Adrenal gland (tissue), 12 donors: ENCODE data around the gene SNU13. TPM values are rescaled to one million over a fixed set of nuclear protein-coding genes. Genes with fewer than 3 reads are reported as not detected.

ENCODE experiments used
- DNase-seq, 7 donors: peaks; one replicate each; pipeline ENCODE4 v3.0.0-alpha.2; 2019 to 2020
- H3K27ac ChIP-seq, 5 donors: fragments of 200-600 bp; sonication (generic) in 4 of 5; 1 replicate in 3 of 5; 2 replicates in 2 of 5; pipeline versions ENCODE4 v1.5.1 to v1.8.0; 2016 to 2020; ENCODE audit warnings: mild to moderate bottlenecking in 1 of 5
- H3K27me3 ChIP-seq: fragments of 200-600 bp; 2 replicates; pipeline ENCODE4 v1.8.0; 2021
- H3K36me3 ChIP-seq, 2 donors: fragments of 200-600 bp; replicated peaks in 1 of 2; 1 replicate in 1 of 2; 2 replicates in 1 of 2; pipeline versions ENCODE4 v1.5.1 to v1.8.0; 2018 to 2022
- H3K4me1 ChIP-seq, 2 donors: fragments of 200-600 bp; replicated peaks in 1 of 2; 1 replicate in 1 of 2; 2 replicates in 1 of 2; pipeline versions ENCODE4 v1.5.1 to v1.8.0; 2018 to 2021
- H3K4me3 ChIP-seq, 4 donors: fragments of 200-600 bp; sonication (generic) in 3 of 4; one replicate each; pipeline ENCODE4 v1.5.1; 2016 to 2018
- H3K9me3 ChIP-seq, 3 donors: fragments of 200-600 bp; sonication (generic) in 1 of 3; replicated peaks in 1 of 3; 1 replicate in 2 of 3; 2 replicates in 1 of 3; pipeline versions ENCODE4 v1.5.1 to v1.8.0; 2016 to 2021
- POLR2A ChIP-seq, 2 donors: fragments of 450-650 bp; IDR thresholded peaks; one replicate each; pipeline ENCODE4 v1.6.1; 2017; ENCODE audit warnings: antibody characterized with exemption in 2 of 2, mild to moderate bottlenecking in 2 of 2, moderate library complexity in 1 of 2
- WGBS, 4 donors: extraction: QIAGEN DNeasy Blood & Tissue Kit in 2 of 4; methylation state at CpG; one replicate each; pipeline versions ENCODE4 v1.1.5 to v1.1.7; 2013 to 2017; 5-methylcytosine and 5-hydroxymethylcytosine counted together
- intact Hi-C, 2 donors: fragments of 100-400 bp; cut with DNase I; formaldehyde crosslinking; loops; one replicate each; pipeline versions ENCODE4 v1.14.1 to v1.15.0; 2022 to 2023
- polyA plus RNA-seq, 3 donors: library from polyadenylated mRNA; stranded (reverse); fragments of 200-250 nt in 2 of 3; fragments of 350-450 nt in 1 of 3; fragmentation: Illumina TruSeq in 1 of 3; extraction: RNeasy Lipid Tissue Mini Kit (QIAGEN cat#74804) in 1 of 3; gene quantifications; one replicate each; pipeline ENCODE4 v1.2.3, GENCODE V29; 2013 to 2014
- total RNA-seq, 9 donors: library from RNA; depleted of rRNA in 4 of 9; stranded (reverse); fragments of >200 nt in 4 of 9; fragments of 120-200 nt in 1 of 9; fragmentation: NEBNext Ultra II Directional in 1 of 9; extraction: Animal tissue kit (Norgen Biotek cat#: 25700) in 1 of 9; gene quantifications; one replicate each; pipeline versions ENCODE4 v1.1.0 to v1.2.4, GENCODE V29; 2013 to 2023
- TF ChIP-seq, protein P1 (sequence below), 6 experiments: fragments of 450-650 bp in 4 of 6; fragments of 200-600 bp in 2 of 6; sonication (generic) in 1 of 6; IDR thresholded peaks; 1 replicate in 5 of 6; 2 replicates in 1 of 6; pipeline versions ENCODE4 v1.5.1 to v1.8.0; 2016 to 2021; ENCODE audit warnings: antibody characterized with exemption in 6 of 6, mild to moderate bottlenecking in 2 of 6, moderate library complexity in 1 of 6
- donor health status: healthy with polysubstance abuse.
- donor health status: Bipolar disorder and iron deficiency.
- donor health status: DM: yes; HTN: yes; CAD: no.
- donor health status: DM: no; HTN: no; CAD: no.
- donor health status: DM: no; HTN: no; CAD: no.
- donor health status: DM: yes; HTN: yes; CAD: no.

SNU13 gene
- total and polyA plus RNA-seq, 12 donors: 107 to 446 (median 166) TPM

- intact Hi-C loops: no loop called here
- Histone ChIP-seq H3K9me3 (no peaks in the 10 kb centered on the region), H3K4me1 (peaks cover 12 to 16% of the 10 kb centered on the region in 2 donors), H3K4me3 (no peak overlapping the region), H3K36me3 (peaks cover 0 to 93% of the 10 kb centered on the region in 2 donors), H3K27me3 (no peaks in the 10 kb centered on the region), H3K27ac (peak overlapping the region in 4 of 5 donors; percentile 9 to 88 (median 50))
- DNase-seq: peak in 1 of 7 donors; percentile 54
- WGBS, 4 donors: 47 to 70% (median 60%) methylated on average over 1 of the region's 1 CpG
- no peak for TF ChIP-seq POLR2A (IDR thresholded peaks at IDR 0.05)
- TF ChIP-seq, protein P1, sequence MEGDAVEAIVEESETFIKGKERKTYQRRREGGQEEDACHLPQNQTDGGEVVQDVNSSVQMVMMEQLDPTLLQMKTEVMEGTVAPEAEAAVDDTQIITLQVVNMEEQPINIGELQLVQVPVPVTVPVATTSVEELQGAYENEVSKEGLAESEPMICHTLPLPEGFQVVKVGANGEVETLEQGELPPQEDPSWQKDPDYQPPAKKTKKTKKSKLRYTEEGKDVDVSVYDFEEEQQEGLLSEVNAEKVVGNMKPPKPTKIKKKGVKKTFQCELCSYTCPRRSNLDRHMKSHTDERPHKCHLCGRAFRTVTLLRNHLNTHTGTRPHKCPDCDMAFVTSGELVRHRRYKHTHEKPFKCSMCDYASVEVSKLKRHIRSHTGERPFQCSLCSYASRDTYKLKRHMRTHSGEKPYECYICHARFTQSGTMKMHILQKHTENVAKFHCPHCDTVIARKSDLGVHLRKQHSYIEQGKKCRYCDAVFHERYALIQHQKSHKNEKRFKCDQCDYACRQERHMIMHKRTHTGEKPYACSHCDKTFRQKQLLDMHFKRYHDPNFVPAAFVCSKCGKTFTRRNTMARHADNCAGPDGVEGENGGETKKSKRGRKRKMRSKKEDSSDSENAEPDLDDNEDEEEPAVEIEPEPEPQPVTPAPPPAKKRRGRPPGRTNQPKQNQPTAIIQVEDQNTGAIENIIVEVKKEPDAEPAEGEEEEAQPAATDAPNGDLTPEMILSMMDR (IDR thresholded peaks at IDR 0.05): no peak
Observed at GRCh38 chr22:41659941-41660340, 28.7 kb downstream of the SNU13 start.

GRCh38 chr22:41658869-41659268 is 29.8 kb downstream of the SNU13 start:
- WGBS, 4 donors: 92 to 96% (median 93%) methylated on average over 17 of the region's 17 CpGs
- Histone ChIP-seq H3K27ac (no peak overlapping the region), H3K9me3 (no peaks in the 10 kb centered on the region), H3K36me3 (peaks cover 0 to 96% of the 10 kb centered on the region in 2 donors), H3K27me3 (no peaks in the 10 kb centered on the region), H3K4me1 (peaks cover 12 to 16% of the 10 kb centered on the region in 2 donors), H3K4me3 (no peak overlapping the region)
- intact Hi-C loops: no loop called here
- no peak for TF ChIP-seq POLR2A (IDR thresholded peaks at IDR 0.05)
- TF ChIP-seq, protein P1 (IDR thresholded peaks at IDR 0.05): no peak
- peak in 1 of 7 donors; percentile 50 for DNase-seq

DNA sequence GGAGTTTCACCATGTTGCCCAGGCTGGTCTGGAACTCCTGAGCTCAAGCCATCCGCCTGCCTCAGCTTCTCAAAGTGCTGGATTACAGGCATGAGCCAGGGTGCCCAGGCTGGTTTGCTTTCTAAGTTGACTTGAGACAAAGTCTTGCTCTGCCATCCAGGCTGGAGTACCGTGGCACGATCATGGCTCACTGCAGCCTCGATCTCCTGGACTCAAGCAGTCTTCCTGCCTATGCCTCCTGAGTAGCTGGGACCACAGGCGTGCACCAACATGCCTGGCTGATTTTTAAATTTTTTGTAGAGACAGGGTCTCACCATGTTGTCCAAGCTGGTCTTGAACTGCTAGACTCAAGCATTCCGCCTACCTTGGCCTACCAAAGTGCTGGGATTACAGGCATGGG is 31.0 kb downstream of the SNU13 start:
- H3K36me3 ChIP-seq: peaks cover 0 to 96% of the 10 kb centered on the region in 2 donors
- peak in 1 of 7 donors; percentile 48 for DNase-seq
- H3K4me1 ChIP-seq: peaks cover 12 to 16% of the 10 kb centered on the region in 2 donors
- H3K9me3 ChIP-seq: no peaks in the 10 kb centered on the region
- H3K27ac ChIP-seq: no peak overlapping the region
- intact Hi-C loops: no loop called here
- no peak overlapping the region for H3K4me3 ChIP-seq
- no peaks in the 10 kb centered on the region for H3K27me3 ChIP-seq
- TF ChIP-seq POLR2A (IDR thresholded peaks at IDR 0.05): no peak
- TF ChIP-seq, protein P1 (IDR thresholded peaks at IDR 0.05): no peak
- 94 to 100% (median 98%) methylated on average over 5 to 6 of the region's 6 CpGs for WGBS, 4 donors

GRCh38 chr22:41656556-41656955 is 32.1 kb downstream of the SNU13 start:
- DNase-seq: peak in 1 of 7 donors; percentile 46
- H3K9me3 ChIP-seq: no peaks in the 10 kb centered on the region
- H3K36me3 ChIP-seq: peaks cover 0 to 96% of the 10 kb centered on the region in 2 donors
- no peaks in the 10 kb centered on the region for H3K27me3 ChIP-seq
- intact Hi-C loops: no loop called here
- H3K4me1 ChIP-seq: peaks cover 11 to 16% of the 10 kb centered on the region in 2 donors
- no peak overlapping the region for H3K4me3 ChIP-seq
- 76 to 83% (median 79%) methylated on average over 5 of the region's 5 CpGs for WGBS, 4 donors
- TF ChIP-seq POLR2A (IDR thresholded peaks at IDR 0.05): no peak
- TF ChIP-seq, protein P1 (IDR thresholded peaks at IDR 0.05): no peak
- no peak overlapping the region for H3K27ac ChIP-seq
